Osteocyte (in vitro differentiated cells): ENCODE data around the gene DCP1A. TPM values are rescaled to one million over a fixed set of nuclear protein-coding genes. Genes with fewer than 3 reads are reported as not detected.
"Not testable (repeated sequence)": the region's sequence is repeated elsewhere in the genome, so short reads cannot be mapped to it uniquely, and the experiment has no call there.

Experiments
- DNase-seq: peaks from one replicate; pipeline ENCODE4 v3.0.0; 2021; ENCODE audit warnings: mixed read lengths; ENCODE audit not compliant: unreplicated experiment; ENCODE audit errors: extremely low spot score
- H3K27ac Mint-ChIP-seq: one replicate; pipeline ENCODE4 v1.8.0; 2021; ENCODE audit warnings: mild to moderate bottlenecking, mixed read lengths; ENCODE audit not compliant: unreplicated experiment
- H3K27me3 Mint-ChIP-seq: one replicate; pipeline ENCODE4 v1.8.0; 2021; ENCODE audit warnings: mixed read lengths; ENCODE audit not compliant: unreplicated experiment
- H3K36me3 Mint-ChIP-seq: one replicate; pipeline ENCODE4 v1.8.0; 2021; ENCODE audit warnings: mixed read lengths; ENCODE audit not compliant: unreplicated experiment
- H3K4me1 Mint-ChIP-seq: one replicate; pipeline ENCODE4 v1.8.0; 2021; ENCODE audit warnings: mixed read lengths; ENCODE audit not compliant: unreplicated experiment
- H3K4me3 Mint-ChIP-seq: one replicate; pipeline ENCODE4 v1.8.0; 2021; ENCODE audit warnings: mild to moderate bottlenecking, moderate library complexity, mixed read lengths; ENCODE audit not compliant: unreplicated experiment
- H3K9me3 Mint-ChIP-seq: one replicate; pipeline ENCODE4 v1.8.0; 2021; ENCODE audit warnings: mixed read lengths; ENCODE audit not compliant: unreplicated experiment
- total RNA-seq: library from RNA; stranded (reverse); gene quantifications from 2 replicates; pipeline ENCODE4 v1.2.1, GENCODE V29; 2021
- TF ChIP-seq, protein P1 (sequence below): fragments of 200-600 bp; sonication (generic); IDR thresholded peaks from 2 replicates; pipeline ENCODE4 v1.5.0; 2021; ENCODE audit warnings: antibody characterized with exemption, mild to moderate bottlenecking, moderate library complexity

DCP1A gene
- total RNA-seq, 1 donor from 2014 or later: 24.2 TPM

DNA sequence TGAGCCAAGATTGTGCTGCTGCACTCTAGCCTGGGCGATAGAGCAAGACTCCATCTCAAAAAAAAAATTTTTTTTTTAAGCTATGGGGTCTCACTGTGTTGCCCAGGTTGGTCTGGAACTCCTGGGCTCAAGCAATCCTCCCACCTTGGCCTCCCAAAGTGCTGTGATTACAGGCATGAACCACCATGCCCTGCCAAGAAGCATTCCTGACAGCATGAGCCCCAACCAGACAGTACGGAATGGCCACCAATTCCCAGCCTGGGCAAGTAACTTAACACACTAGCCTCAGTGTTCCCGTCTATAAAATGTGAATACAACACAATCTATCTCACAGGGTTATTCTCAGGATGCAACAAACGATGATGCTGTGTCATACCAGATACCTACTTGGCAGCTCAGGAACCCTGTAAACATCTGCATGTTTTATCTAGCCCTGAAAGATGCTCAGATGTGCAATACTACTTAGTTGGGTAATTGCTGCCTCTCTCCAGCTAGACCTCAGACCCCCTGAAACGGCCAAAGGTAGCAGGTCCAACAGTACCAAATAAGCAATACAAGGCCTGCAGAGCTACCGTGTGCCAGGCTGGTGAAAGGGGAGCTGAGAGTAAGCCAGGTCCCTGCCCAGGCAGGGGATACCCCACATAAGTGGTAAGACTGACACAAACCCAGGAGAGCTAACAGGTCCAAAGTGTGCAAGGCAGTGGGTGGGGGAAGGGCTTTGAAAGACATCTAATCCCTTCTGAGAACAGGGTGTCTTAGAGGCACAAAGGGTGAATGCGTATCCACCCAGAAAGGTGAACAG lies 93.4 kb downstream of the DCP1A start:
- H3K36me3 Mint-ChIP-seq: peaks cover 8% of the 10 kb centered on the region
- H3K4me1 Mint-ChIP-seq: peaks cover 57% of the 10 kb centered on the region
- H3K9me3 Mint-ChIP-seq: no peaks in the 10 kb centered on the region
- DNase-seq: no peak
- TF ChIP-seq, protein P1, sequence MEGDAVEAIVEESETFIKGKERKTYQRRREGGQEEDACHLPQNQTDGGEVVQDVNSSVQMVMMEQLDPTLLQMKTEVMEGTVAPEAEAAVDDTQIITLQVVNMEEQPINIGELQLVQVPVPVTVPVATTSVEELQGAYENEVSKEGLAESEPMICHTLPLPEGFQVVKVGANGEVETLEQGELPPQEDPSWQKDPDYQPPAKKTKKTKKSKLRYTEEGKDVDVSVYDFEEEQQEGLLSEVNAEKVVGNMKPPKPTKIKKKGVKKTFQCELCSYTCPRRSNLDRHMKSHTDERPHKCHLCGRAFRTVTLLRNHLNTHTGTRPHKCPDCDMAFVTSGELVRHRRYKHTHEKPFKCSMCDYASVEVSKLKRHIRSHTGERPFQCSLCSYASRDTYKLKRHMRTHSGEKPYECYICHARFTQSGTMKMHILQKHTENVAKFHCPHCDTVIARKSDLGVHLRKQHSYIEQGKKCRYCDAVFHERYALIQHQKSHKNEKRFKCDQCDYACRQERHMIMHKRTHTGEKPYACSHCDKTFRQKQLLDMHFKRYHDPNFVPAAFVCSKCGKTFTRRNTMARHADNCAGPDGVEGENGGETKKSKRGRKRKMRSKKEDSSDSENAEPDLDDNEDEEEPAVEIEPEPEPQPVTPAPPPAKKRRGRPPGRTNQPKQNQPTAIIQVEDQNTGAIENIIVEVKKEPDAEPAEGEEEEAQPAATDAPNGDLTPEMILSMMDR: no peak
- peak overlapping the region; percentile 93 for H3K27ac Mint-ChIP-seq
- peak overlapping the region; percentile 90 for H3K4me3 Mint-ChIP-seq
- H3K27me3 Mint-ChIP-seq: no peaks in the 10 kb centered on the region

DNA sequence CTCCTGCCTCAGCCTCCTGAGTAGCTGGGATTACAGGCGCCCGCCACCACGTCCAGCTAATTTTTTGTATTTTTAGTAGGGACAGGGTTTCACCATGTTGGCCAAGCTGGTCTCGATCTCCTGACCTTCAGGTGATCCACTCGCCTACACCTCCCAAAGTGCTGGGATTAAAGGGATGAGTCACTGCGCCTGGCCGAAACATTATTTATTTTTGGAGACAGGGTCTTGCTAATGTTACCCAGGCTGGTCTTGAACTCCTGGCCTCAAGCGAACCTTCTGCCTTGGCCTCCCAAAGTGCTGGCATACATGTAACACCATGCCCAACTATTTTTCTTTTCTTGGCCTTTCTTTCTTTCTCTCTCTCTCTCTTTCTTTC lies 94.4 kb downstream of the DCP1A start:
- Mint-ChIP-seq H3K36me3 (peaks cover 11% of the 10 kb centered on the region), H3K4me3 (peak overlapping the region; percentile 90), H3K27ac (peak overlapping the region; percentile 93), H3K4me1 (peaks cover 58% of the 10 kb centered on the region)
- H3K27me3 Mint-ChIP-seq, H3K9me3 Mint-ChIP-seq, DNase-seq: not testable (repeated sequence)

DNA sequence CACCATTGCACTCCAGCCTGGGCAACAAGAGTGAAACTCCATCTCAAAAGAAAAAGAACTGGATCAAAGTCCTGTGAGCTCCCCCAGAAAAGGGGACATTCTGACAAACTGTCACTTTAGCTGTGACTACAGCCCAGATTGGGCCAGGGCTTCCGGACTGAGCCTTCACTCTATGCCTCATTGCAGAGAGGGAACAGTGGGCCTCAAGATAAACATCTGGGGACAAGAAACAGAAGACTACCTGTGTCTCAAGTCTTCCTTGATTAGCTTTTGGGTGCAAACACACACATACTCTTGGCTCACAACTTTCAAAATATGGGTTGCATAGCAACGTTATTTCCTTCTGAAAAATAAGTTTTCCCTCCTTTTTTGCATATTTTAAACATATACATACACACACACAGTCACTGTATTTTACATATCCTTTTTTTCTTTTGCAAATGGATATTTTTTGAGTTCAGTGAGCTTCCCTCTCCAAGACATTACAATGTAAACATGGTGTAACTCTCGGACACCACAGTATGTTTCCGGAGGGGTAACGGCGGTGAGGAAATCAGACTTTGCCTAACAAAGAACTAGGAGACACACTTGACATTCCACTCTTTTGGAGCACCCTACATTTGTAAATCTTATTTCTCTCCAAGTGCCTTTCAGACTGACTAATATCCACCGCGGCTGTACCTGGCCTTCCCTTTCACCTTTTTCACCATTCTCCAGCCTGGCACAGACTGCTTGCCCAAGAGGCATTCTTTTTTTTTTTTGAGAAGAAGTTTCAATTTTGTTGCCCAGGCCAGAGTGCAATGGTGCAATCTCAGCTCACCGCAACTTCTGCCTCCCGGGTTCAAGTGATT lies 95.0 kb downstream of the DCP1A start:
- peaks cover 14% of the 10 kb centered on the region for H3K36me3 Mint-ChIP-seq
- no peaks in the 10 kb centered on the region for H3K9me3 Mint-ChIP-seq
- peaks cover 63% of the 10 kb centered on the region for H3K4me1 Mint-ChIP-seq
- H3K27me3 Mint-ChIP-seq: no peaks in the 10 kb centered on the region
- peak overlapping the region; percentile 90 for H3K4me3 Mint-ChIP-seq
- peak overlapping the region; percentile 93 for H3K27ac Mint-ChIP-seq
- TF ChIP-seq, protein P1: no peak
- DNase-seq: no peak

DNA sequence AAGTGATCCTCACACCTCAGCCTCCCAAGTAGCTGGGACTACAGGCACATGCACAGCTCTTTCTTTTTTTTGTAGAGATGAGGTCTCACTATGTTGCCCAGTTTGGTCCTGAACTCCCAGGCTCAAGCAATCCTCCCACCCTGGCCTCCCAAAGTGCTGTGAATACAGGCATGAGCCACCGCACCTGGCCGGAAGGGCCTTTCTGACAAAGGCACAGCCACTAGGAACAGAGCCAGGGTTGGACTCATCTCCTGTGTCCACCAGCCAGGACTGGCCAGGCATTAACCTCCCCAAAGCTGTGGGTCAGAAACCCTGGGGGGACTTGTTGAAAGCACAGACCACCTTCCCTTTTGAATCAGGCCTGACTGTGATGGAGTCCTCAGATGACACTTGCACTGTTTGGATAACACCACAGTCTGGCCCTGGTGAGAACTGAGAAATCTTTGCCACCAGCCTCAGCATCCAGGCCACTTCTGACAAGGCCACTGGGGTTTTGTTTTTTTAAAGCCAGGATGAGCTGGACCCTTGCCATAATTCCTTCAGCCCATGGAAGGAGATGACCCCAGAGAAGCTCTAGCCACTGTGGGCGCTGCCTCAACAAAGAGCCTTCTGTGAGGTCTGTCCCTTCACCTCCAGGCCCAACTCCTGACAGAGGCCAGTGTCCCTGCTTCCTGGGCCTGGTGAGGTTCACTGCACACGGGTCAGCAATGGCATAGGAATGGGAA lies 96.3 kb downstream of the DCP1A start:
- DNase-seq: no peak
- no peaks in the 10 kb centered on the region for H3K27me3 Mint-ChIP-seq
- peaks cover 20% of the 10 kb centered on the region for H3K36me3 Mint-ChIP-seq
- TF ChIP-seq, protein P1: no peak
- H3K4me3 Mint-ChIP-seq: peak overlapping the region; percentile 90
- no peaks in the 10 kb centered on the region for H3K9me3 Mint-ChIP-seq
- H3K4me1 Mint-ChIP-seq: peaks cover 70% of the 10 kb centered on the region
- peak overlapping the region; percentile 93 for H3K27ac Mint-ChIP-seq

DNA sequence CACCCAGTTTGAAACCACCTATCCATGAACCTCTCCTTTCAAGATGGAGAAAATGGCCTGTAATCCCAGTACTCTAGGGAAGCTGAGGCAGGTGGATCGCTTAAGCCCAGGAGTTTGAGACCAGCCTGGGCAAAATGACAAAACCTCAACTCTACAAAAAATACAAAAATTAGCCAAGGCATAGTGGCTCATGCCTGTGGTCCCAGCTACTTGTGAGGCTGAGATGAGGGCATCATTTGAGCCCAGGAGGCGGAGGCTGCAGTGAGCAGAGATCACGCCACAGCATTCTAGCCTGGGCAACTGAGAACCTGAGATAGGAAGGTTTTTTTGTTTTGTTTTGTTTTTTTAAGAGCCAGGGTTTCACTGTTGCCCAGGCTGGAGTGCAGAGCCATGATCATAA lies 96.9 kb downstream of the DCP1A start:
- Mint-ChIP-seq H3K27ac (peak overlapping the region; percentile 93), H3K4me1 (peaks cover 70% of the 10 kb centered on the region), H3K27me3 (no peaks in the 10 kb centered on the region), H3K36me3 (peaks cover 20% of the 10 kb centered on the region), H3K9me3 (no peaks in the 10 kb centered on the region), H3K4me3 (peak overlapping the region; percentile 90)
- no peak for DNase-seq
- TF ChIP-seq, protein P1: no peak
